Stomach (tissue), 9 donors: ENCODE measurements around the gene EVC. TPM values are rescaled to one million over a fixed set of nuclear protein-coding genes. Genes with fewer than 3 reads are reported as not detected.

Experiments
- DNase-seq, 2 donors: peaks; one replicate each; pipeline versions ENCODE4 v3.0.0 to v3.0.0-alpha.2; 2013 to 2019
- H3K27ac ChIP-seq, 5 donors: fragments of 200-600 bp in 4 of 5; sonication (generic) in 4 of 5; one replicate each; pipeline ENCODE4 v1.5.1; 2013 to 2019; ENCODE audit warnings: mild to moderate bottlenecking in 1 of 5, moderate library complexity in 1 of 5
- H3K27me3 ChIP-seq, 3 donors: fragments of 200-600 bp; sonication (generic); one replicate each; pipeline ENCODE4 v1.5.1; 2017 to 2019; ENCODE audit warnings: mixed run types in 1 of 3
- H3K36me3 ChIP-seq, 4 donors: fragments of 200-600 bp; sonication (generic); 1 replicate in 3 of 4; 2 replicates in 1 of 4; pipeline ENCODE4 v1.5.1; 2016 to 2019
- H3K4me1 ChIP-seq, 4 donors: fragments of 200-600 bp; sonication (generic); one replicate each; pipeline ENCODE4 v1.5.1; 2016 to 2019
- H3K4me3 ChIP-seq, 4 donors: fragments of 200-600 bp; sonication (generic) in 3 of 4; one replicate each; pipeline ENCODE4 v1.5.1; 2016 to 2019; ENCODE audit warnings: mild to moderate bottlenecking in 1 of 4
- H3K9me3 ChIP-seq, 4 donors: fragments of 200-600 bp; sonication (generic); one replicate each; pipeline ENCODE4 v1.5.1; 2016 to 2019
- CTCF ChIP-seq, 7 experiments: fragments of 450-650 bp in 4 of 7; fragments of 200-600 bp in 3 of 7; sonication (generic) in 3 of 7; IDR thresholded peaks; one replicate each; pipeline ENCODE4 v1.5.1; 2016 to 2019; ENCODE audit warnings: antibody characterized with exemption in 7 of 7, control low read depth in 2 of 7, mild to moderate bottlenecking in 1 of 7
- EP300 ChIP-seq: sonication (generic); formaldehyde crosslinking; IDR thresholded peaks from one replicate; pipeline ENCODE4 v1.6.1; 2017; ENCODE audit warnings: antibody characterized with exemption
- POLR2A ChIP-seq, 4 donors: fragments of 450-650 bp; IDR thresholded peaks; one replicate each; pipeline ENCODE4 v1.6.1; 2016; ENCODE audit warnings: antibody characterized with exemption in 4 of 4, control low read depth in 2 of 4, mild to moderate bottlenecking in 1 of 4, moderate library complexity in 1 of 4
- POLR2AphosphoS5 ChIP-seq, 3 donors: sonication (generic); formaldehyde crosslinking; IDR thresholded peaks; one replicate each; pipeline ENCODE4 v1.6.1; 2016; ENCODE audit warnings: antibody characterized with exemption in 3 of 3
- WGBS, 5 donors: extraction: QIAGEN DNeasy Blood & Tissue Kit in 3 of 5; methylation state at CpG; one replicate each; pipeline versions ENCODE4 v1.1.5 to v1.1.7; 2013 to 2018; 5-methylcytosine and 5-hydroxymethylcytosine counted together
- intact Hi-C: fragments of 100-400 bp; cut with DNase I; formaldehyde crosslinking; loops from one replicate; pipeline ENCODE4 v1.15.1; 2023; ENCODE audit warnings: low total_unique reads
- polyA plus RNA-seq, 3 donors: library from polyadenylated mRNA; stranded (reverse); fragments of 200-250 nt; gene quantifications; one replicate each; pipeline ENCODE4 v1.2.3, GENCODE V29; 2013
- total RNA-seq, 5 donors: library from RNA; depleted of rRNA; stranded (reverse); fragments of >200 nt; gene quantifications; one replicate each; pipeline versions ENCODE4 v1.1.0 to v1.2.3, GENCODE V29; 2014 to 2016
- donor health status: healthy with polysubstance abuse.
- donor health status: Bipolar disorder and iron deficiency.
- donor health status: healthy.

EVC gene
- total and polyA plus RNA-seq, 8 donors = 1.5 to 346 (median 12.5) TPM

GRCh38 chr4:5710065-5710960 lies 688 bp upstream of the EVC start:
- TF ChIP-seq CTCF (IDR thresholded peaks at IDR 0.05) (peak in 4 of 7 experiments; percentile 4 to 19 (median 12)), EP300 (no peak)
- Histone ChIP-seq H3K27ac (peak overlapping the region; percentile 56 to 90 (median 83)), H3K27me3 (peaks cover 0 to 38% (median 20%) of the 10 kb centered on the region in 3 donors), H3K36me3 (no peaks in the 10 kb centered on the region), H3K4me1 (peaks cover 27 to 64% (median 56%) of the 10 kb centered on the region in 4 donors), H3K4me3 (peak overlapping the region; percentile 53 to 60 (median 58)), H3K9me3 (peaks cover 0 to 6% (median 4%) of the 10 kb centered on the region in 4 donors)
- intact Hi-C loops = no loop called here
- WGBS, 5 donors = 9 to 17% (median 10%) methylated on average over 11 to 13 of the region's 13 CpGs
- peak in 1 of 2 donors; percentile 37 for DNase-seq

GRCh38 chr4:5711479-5712184 lies 631 bp downstream of the EVC start:
- DNase-seq = peak in 1 of 2 donors; percentile 53
- H3K4me1 ChIP-seq = peaks cover 27 to 60% (median 54%) of the 10 kb centered on the region in 4 donors
- H3K36me3 ChIP-seq = no peaks in the 10 kb centered on the region
- WGBS, 5 donors = 15 to 44% (median 17%) methylated on average over 14 to 52 of the region's 52 CpGs
- H3K27me3 ChIP-seq = peaks cover 0 to 36% (median 20%) of the 10 kb centered on the region in 3 donors
- intact Hi-C loops = no loop called here
- peaks cover 0 to 8% (median 5%) of the 10 kb centered on the region in 4 donors for H3K9me3 ChIP-seq
- TF ChIP-seq POLR2AphosphoS5 (IDR thresholded peaks at IDR 0.05) (no peak), POLR2A (IDR thresholded peaks at IDR 0.05) (no peak), CTCF (IDR thresholded peaks at IDR 0.05) (no peak), EP300 (no peak)
- H3K4me3 ChIP-seq = peak overlapping the region; percentile 53 to 60 (median 58)
- peak overlapping the region in 4 of 5 donors; percentile 32 to 90 (median 60) for H3K27ac ChIP-seq

- H3K27ac ChIP-seq = no peak overlapping the region
- no peaks in the 10 kb centered on the region for H3K36me3 ChIP-seq
- peak overlapping the region in 1 of 4 donors; percentile 58 for H3K4me3 ChIP-seq
- H3K4me1 ChIP-seq = peaks cover 18 to 52% (median 45%) of the 10 kb centered on the region in 4 donors
- TF ChIP-seq POLR2AphosphoS5 (IDR thresholded peaks at IDR 0.05) = no peak
- TF ChIP-seq CTCF (IDR thresholded peaks at IDR 0.05) = no peak
- no peak for TF ChIP-seq POLR2A (IDR thresholded peaks at IDR 0.05)
- no peak for TF ChIP-seq EP300
- intact Hi-C loops = no loop called here
- H3K27me3 ChIP-seq = peaks cover 0 to 34% (median 18%) of the 10 kb centered on the region in 3 donors
- DNase-seq = no peak
- peaks cover 0 to 8% (median 5%) of the 10 kb centered on the region in 4 donors for H3K9me3 ChIP-seq
- 83 to 92% (median 87%) methylated on average over 7 of the region's 7 CpGs for WGBS, 5 donors
Observed at GRCh38 chr4:5712517-5712916, 1.5 kb downstream of the EVC start.

- peaks cover 0 to 31% (median 14%) of the 10 kb centered on the region in 3 donors for H3K27me3 ChIP-seq
- peaks cover 0 to 8% (median 5%) of the 10 kb centered on the region in 4 donors for H3K9me3 ChIP-seq
- H3K4me3 ChIP-seq = peak overlapping the region in 1 of 4 donors; percentile 58
- TF ChIP-seq EP300 (no peak), CTCF (IDR thresholded peaks at IDR 0.05) (no peak), POLR2A (IDR thresholded peaks at IDR 0.05) (no peak), POLR2AphosphoS5 (IDR thresholded peaks at IDR 0.05) (no peak)
- peaks cover 14 to 47% (median 41%) of the 10 kb centered on the region in 4 donors for H3K4me1 ChIP-seq
- no peak overlapping the region for H3K27ac ChIP-seq
- no peaks in the 10 kb centered on the region for H3K36me3 ChIP-seq
- intact Hi-C loops = no loop called here
- 86 to 94% (median 91%) methylated on average over 3 of the region's 3 CpGs for WGBS, 5 donors
- DNase-seq = no peak
Observed at GRCh38 chr4:5712931-5713330, 1.9 kb downstream of the EVC start.
